Liver (tissue), 9 donors: Measurements from ENCODE around the gene CALR. TPM values are rescaled to one million over a fixed set of nuclear protein-coding genes. Genes with fewer than 3 reads are reported as not detected.

Source experiments
- DNase-seq: peaks from one replicate; pipeline ENCODE4 v3.0.0-alpha.2; 2017; ENCODE audit warnings: low spot score
- H3K27ac ChIP-seq, 2 donors: one replicate each; pipeline ENCODE4 v1.7.0; 2013; ENCODE audit warnings: inconsistent platforms in 2 of 2, low read length in 2 of 2, control low read depth in 1 of 2, low read depth in 1 of 2, mild to moderate bottlenecking in 1 of 2
- H3K27me3 ChIP-seq, 4 donors: one replicate each; pipeline versions ENCODE4 v1.6.1 to v1.7.0; 2013; ENCODE audit warnings: low read length in 3 of 4, inconsistent platforms in 1 of 4, mild to moderate bottlenecking in 1 of 4, moderate library complexity in 1 of 4; ENCODE audit not compliant: control insufficient read depth in 4 of 4, insufficient read depth in 4 of 4
- H3K36me3 ChIP-seq, 4 donors: one replicate each; pipeline versions ENCODE4 v1.6.1 to v1.7.0; 2013; ENCODE audit warnings: low read length in 3 of 4, mild to moderate bottlenecking in 3 of 4, low read depth in 1 of 4, moderate library complexity in 1 of 4; ENCODE audit not compliant: control insufficient read depth in 4 of 4, insufficient read depth in 3 of 4
- H3K4me1 ChIP-seq, 4 donors: one replicate each; pipeline versions ENCODE4 v1.6.1 to v1.7.0; 2013; ENCODE audit warnings: low read length in 3 of 4, mild to moderate bottlenecking in 3 of 4, moderate library complexity in 1 of 4; ENCODE audit not compliant: control insufficient read depth in 4 of 4, insufficient read depth in 4 of 4
- H3K4me3 ChIP-seq, 3 donors: one replicate each; pipeline versions ENCODE4 v1.6.1 to v1.7.0; 2013; ENCODE audit warnings: low read length in 3 of 3, control low read depth in 1 of 3, low read depth in 1 of 3, mild to moderate bottlenecking in 1 of 3
- H3K9ac ChIP-seq, 2 donors: one replicate each; pipeline ENCODE4 v1.7.0; 2013; ENCODE audit warnings: low read length in 2 of 2, mild to moderate bottlenecking in 2 of 2, moderate library complexity in 2 of 2, control low read depth in 1 of 2, low read depth in 1 of 2
- H3K9me3 ChIP-seq, 4 donors: one replicate each; pipeline versions ENCODE4 v1.6.1 to v1.7.0; 2013; ENCODE audit warnings: low read length in 3 of 4; ENCODE audit not compliant: control insufficient read depth in 4 of 4
- EGR1 ChIP-seq, 2 donors: IDR thresholded peaks; 2 replicates each; pipeline ENCODE4 v1.6.1; 2016 to 2018; ENCODE audit warnings: antibody characterized with exemption in 2 of 2, low read depth in 2 of 2
- FOXA1 ChIP-seq: IDR thresholded peaks from 2 replicates; pipeline ENCODE4 v1.6.1; 2016; ENCODE audit warnings: antibody characterized with exemption
- GABPA ChIP-seq, 2 donors: IDR thresholded peaks in 1 of 2; conservative IDR thresholded peaks in 1 of 2; 2 replicates each; pipeline ENCODE4 v1.6.1; 2016; ENCODE audit warnings: antibody characterized with exemption in 2 of 2, mild to moderate bottlenecking in 1 of 2, moderate library complexity in 1 of 2
- HNF4A ChIP-seq, 2 donors: conservative IDR thresholded peaks; 2 replicates each; pipeline ENCODE4 v1.6.1; 2016; ENCODE audit warnings: antibody characterized with exemption in 2 of 2, mild to moderate bottlenecking in 2 of 2
- HNF4G ChIP-seq: IDR thresholded peaks from 2 replicates; pipeline ENCODE4 v1.6.1; 2016; ENCODE audit warnings: antibody characterized with exemption
- MAX ChIP-seq: IDR thresholded peaks from 2 replicates; pipeline ENCODE4 v1.6.1; 2016; ENCODE audit warnings: antibody characterized with exemption
- RAD21 ChIP-seq, 2 donors: IDR thresholded peaks; 2 replicates each; pipeline ENCODE4 v1.6.1; 2016; ENCODE audit warnings: antibody characterized with exemption in 2 of 2, mild to moderate bottlenecking in 2 of 2
- RXRA ChIP-seq, 2 donors: IDR thresholded peaks; 2 replicates each; pipeline ENCODE4 v1.6.1; 2017 to 2018; ENCODE audit warnings: antibody characterized with exemption in 2 of 2, mild to moderate bottlenecking in 1 of 2
- SP1 ChIP-seq: IDR thresholded peaks from 2 replicates; pipeline ENCODE4 v1.6.1; 2018; ENCODE audit warnings: antibody characterized with exemption, mild to moderate bottlenecking
- YY1 ChIP-seq: IDR thresholded peaks from 2 replicates; pipeline ENCODE4 v1.6.1; 2016; ENCODE audit warnings: antibody characterized with exemption, mild to moderate bottlenecking
- ZBTB33 ChIP-seq: IDR thresholded peaks from 2 replicates; pipeline ENCODE4 v1.6.1; 2016; ENCODE audit warnings: antibody characterized with exemption
- WGBS: extraction: QIAGEN DNeasy Blood & Tissue Kit; methylation state at CpG from one replicate; pipeline ENCODE4 v1.1.7; 2013; 5-methylcytosine and 5-hydroxymethylcytosine counted together
- polyA plus RNA-seq, 2 donors: library from polyadenylated mRNA; stranded (reverse) in 1 of 2; unstranded in 1 of 2; fragments of 200-250 nt in 1 of 2; fragments of >200 nt in 1 of 2; fragmentation: Nextera tagmentation in 1 of 2; extraction: Ambion mirVana in 1 of 2; gene quantifications; one replicate each; pipeline versions ENCODE4 v1.2.1 to v1.2.3, GENCODE V29; 2013 to 2015
- total RNA-seq, 2 donors: library from RNA; depleted of rRNA; stranded (reverse); fragments of >200 nt; gene quantifications; one replicate each; pipeline ENCODE4 v1.2.3, GENCODE V29; 2014
- TF ChIP-seq, protein P1 (sequence below): fragments of 150-350 bp; IDR thresholded peaks from 2 replicates; pipeline ENCODE4 v1.5.1; 2017; ENCODE audit warnings: improper control_type of control experiment, low read depth, low read length; ENCODE audit not compliant: missing input control
- TF ChIP-seq, protein P2 (sequence below): IDR thresholded peaks from 2 replicates; pipeline ENCODE4 v1.6.1; 2016; ENCODE audit warnings: antibody characterized with exemption, mild to moderate bottlenecking
- TF ChIP-seq, protein P3 (sequence below): IDR thresholded peaks from 2 replicates; pipeline ENCODE4 v1.6.1; 2016; ENCODE audit warnings: antibody characterized with exemption
- donor health status: healthy.
- donor health status: healthy.
- donor health status: healthy.
- donor health status: healthy.
- donor health status: healthy.

The CALR gene
- total and polyA plus RNA-seq, 4 donors, result 618 to 1,316 (median 1,070) TPM

- Histone ChIP-seq H3K9ac (peak overlapping the region; percentile 49 to 76), H3K36me3 (peaks cover 6 to 24% (median 11%) of the 10 kb centered on the region in 4 donors), H3K4me1 (peaks cover 6 to 32% (median 23%) of the 10 kb centered on the region in 4 donors), H3K27ac (peak overlapping the region; percentile 78 to 81), H3K4me3 (peak overlapping the region; percentile 91 to 98 (median 92)), H3K27me3 (no peaks in the 10 kb centered on the region), H3K9me3 (no peaks in the 10 kb centered on the region)
- TF ChIP-seq SP1, result no peak
- TF ChIP-seq, protein P1, sequence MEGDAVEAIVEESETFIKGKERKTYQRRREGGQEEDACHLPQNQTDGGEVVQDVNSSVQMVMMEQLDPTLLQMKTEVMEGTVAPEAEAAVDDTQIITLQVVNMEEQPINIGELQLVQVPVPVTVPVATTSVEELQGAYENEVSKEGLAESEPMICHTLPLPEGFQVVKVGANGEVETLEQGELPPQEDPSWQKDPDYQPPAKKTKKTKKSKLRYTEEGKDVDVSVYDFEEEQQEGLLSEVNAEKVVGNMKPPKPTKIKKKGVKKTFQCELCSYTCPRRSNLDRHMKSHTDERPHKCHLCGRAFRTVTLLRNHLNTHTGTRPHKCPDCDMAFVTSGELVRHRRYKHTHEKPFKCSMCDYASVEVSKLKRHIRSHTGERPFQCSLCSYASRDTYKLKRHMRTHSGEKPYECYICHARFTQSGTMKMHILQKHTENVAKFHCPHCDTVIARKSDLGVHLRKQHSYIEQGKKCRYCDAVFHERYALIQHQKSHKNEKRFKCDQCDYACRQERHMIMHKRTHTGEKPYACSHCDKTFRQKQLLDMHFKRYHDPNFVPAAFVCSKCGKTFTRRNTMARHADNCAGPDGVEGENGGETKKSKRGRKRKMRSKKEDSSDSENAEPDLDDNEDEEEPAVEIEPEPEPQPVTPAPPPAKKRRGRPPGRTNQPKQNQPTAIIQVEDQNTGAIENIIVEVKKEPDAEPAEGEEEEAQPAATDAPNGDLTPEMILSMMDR, result no peak
- TF ChIP-seq EGR1 (IDR thresholded peaks at IDR 0.05; ENCODE audit: low read depth in 2 of 2), result no peak
- no peak for TF ChIP-seq ZBTB33
- no peak for TF ChIP-seq RXRA (IDR thresholded peaks at IDR 0.05)
- no peak for TF ChIP-seq RAD21 (IDR thresholded peaks at IDR 0.05)
- TF ChIP-seq HNF4A (conservative IDR thresholded peaks at IDR 0.05), result peak in 1 of 2 donors; percentile 73
- no peak for TF ChIP-seq MAX
- 5% methylated on average over 26 of the region's 26 CpGs for WGBS
- DNase-seq, result no peak
Measured at GRCh38 chr19:12891553-12892021, 46.8 kb upstream of the CALR start.

DNA sequence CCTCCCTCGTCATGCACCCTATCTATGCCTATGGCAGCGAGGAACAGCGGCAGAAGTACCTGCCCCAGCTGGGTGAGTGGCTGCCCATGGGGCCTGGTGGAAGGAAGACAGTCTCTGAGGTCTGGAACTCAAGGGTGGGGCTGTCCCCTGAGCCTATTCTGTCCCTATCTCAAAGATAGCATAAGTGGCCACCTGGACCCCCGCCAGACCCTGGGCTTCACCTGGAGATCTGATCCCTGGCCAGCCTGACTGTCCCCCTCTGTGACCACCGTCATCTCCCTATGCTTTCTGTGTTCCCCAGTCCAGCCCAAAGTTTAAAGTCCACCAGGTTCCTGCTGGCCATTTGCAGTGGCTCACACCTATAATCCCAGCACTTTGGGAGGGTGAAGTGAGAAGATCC, 44.8 kb upstream of the CALR start:
- no peak for DNase-seq

GRCh38 chr19:12896460-12896859, 41.9 kb upstream of the CALR start:
- Histone ChIP-seq H3K27ac (no peak overlapping the region), H3K9ac (no peak overlapping the region), H3K9me3 (no peaks in the 10 kb centered on the region), H3K4me3 (no peak overlapping the region), H3K27me3 (no peaks in the 10 kb centered on the region), H3K4me1 (peaks cover 6 to 24% (median 16%) of the 10 kb centered on the region in 4 donors), H3K36me3 (peaks cover 12 to 58% (median 15%) of the 10 kb centered on the region in 4 donors)
- DNase-seq, result no peak
- 97% methylated on average over 17 of the region's 17 CpGs for WGBS
- no peak for TF ChIP-seq GABPA (IDR thresholded peaks at IDR 0.05 in 1 of 2, conservative IDR thresholded peaks at IDR 0.05 in 1 of 2)
- TF ChIP-seq HNF4G, result no peak
- TF ChIP-seq SP1, result no peak
- TF ChIP-seq, protein P2, sequence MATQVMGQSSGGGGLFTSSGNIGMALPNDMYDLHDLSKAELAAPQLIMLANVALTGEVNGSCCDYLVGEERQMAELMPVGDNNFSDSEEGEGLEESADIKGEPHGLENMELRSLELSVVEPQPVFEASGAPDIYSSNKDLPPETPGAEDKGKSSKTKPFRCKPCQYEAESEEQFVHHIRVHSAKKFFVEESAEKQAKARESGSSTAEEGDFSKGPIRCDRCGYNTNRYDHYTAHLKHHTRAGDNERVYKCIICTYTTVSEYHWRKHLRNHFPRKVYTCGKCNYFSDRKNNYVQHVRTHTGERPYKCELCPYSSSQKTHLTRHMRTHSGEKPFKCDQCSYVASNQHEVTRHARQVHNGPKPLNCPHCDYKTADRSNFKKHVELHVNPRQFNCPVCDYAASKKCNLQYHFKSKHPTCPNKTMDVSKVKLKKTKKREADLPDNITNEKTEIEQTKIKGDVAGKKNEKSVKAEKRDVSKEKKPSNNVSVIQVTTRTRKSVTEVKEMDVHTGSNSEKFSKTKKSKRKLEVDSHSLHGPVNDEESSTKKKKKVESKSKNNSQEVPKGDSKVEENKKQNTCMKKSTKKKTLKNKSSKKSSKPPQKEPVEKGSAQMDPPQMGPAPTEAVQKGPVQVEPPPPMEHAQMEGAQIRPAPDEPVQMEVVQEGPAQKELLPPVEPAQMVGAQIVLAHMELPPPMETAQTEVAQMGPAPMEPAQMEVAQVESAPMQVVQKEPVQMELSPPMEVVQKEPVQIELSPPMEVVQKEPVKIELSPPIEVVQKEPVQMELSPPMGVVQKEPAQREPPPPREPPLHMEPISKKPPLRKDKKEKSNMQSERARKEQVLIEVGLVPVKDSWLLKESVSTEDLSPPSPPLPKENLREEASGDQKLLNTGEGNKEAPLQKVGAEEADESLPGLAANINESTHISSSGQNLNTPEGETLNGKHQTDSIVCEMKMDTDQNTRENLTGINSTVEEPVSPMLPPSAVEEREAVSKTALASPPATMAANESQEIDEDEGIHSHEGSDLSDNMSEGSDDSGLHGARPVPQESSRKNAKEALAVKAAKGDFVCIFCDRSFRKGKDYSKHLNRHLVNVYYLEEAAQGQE, result no peak
- no peak for TF ChIP-seq ZBTB33
- TF ChIP-seq, protein P1, result no peak
- TF ChIP-seq YY1, result no peak
- no peak for TF ChIP-seq FOXA1

More for the DNA sequence above, 44.8 kb upstream of the CALR start:
- Histone ChIP-seq H3K4me1 (peaks cover 6 to 32% (median 23%) of the 10 kb centered on the region in 4 donors), H3K27ac (no peak overlapping the region), H3K4me3 (no peak overlapping the region), H3K9me3 (no peaks in the 10 kb centered on the region), H3K36me3 (peaks cover 10 to 43% (median 13%) of the 10 kb centered on the region in 4 donors), H3K9ac (no peak overlapping the region), H3K27me3 (no peaks in the 10 kb centered on the region)
- TF ChIP-seq HNF4A (conservative IDR thresholded peaks at IDR 0.05), result peak in 1 of 2 donors; percentile 53
- TF ChIP-seq, protein P3, sequence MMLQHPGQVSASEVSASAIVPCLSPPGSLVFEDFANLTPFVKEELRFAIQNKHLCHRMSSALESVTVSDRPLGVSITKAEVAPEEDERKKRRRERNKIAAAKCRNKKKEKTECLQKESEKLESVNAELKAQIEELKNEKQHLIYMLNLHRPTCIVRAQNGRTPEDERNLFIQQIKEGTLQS, result no peak
- WGBS, result 85% methylated on average over 5 of the region's 5 CpGs
